NCI-H446 (cell line): ENCODE measurements around the gene ZNRF1.

Experiments
- DNase-seq, 2 experiments: peaks; one replicate each; lab custom pipeline; 2025; lab: John Stamatoyannopoulos, UW

ZNRF1 gene

GRCh38 chr16:75027520-75028300 is 28.9 kb downstream of the ZNRF1 start:
- DNase-seq = no peak

DNA sequence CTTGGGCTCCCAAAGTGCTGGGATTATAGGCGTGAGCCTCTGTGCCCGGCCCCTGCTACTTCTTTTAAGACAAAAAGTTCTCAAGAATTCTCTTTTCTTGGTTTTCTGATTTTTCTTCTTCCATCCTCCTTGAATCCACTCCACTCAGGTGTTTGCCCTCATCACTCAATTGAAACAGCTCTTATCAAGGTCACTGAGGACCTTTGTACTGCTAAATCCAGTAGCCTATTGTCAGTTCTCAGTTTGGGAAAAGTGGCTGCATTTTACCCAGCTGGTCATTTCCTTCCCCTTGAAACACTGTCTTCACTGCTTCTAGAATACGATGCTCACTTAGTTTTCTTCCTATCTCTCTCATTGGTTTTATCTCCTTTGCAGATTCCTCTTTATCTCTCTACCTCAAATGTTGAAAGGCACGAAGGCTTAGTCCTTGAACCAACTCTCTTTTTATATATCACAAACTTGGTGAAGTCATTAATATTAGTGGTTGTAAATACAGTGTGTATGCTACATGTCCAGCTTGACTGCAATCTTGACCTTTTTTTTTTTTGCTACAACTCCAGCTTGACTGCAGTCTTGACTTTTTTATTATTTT is 29.8 kb downstream of the ZNRF1 start:
- DNase-seq = no peak

GRCh38 chr16:75029854-75030253 is 31.0 kb downstream of the ZNRF1 start:
- DNase-seq = no peak

DNA sequence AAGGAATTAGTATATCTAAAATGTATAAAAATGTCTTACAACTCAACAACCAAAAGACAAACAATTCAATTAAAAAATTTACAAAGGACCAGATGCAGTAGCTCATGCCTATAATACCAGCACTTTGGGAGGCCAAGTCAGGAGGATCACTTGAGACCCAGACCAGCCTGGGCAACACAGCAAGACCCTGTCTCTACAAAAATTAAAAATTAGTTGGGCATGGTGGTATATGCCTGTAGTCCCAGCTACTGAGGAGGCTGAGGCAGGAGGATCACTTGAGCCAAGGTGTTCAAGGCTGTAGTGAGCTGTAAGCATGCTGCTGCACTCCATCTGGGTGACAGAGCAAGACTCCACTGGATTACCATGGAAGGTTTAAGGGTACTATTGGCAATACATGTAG is 33.8 kb downstream of the ZNRF1 start:
- DNase-seq = no peak

DNA sequence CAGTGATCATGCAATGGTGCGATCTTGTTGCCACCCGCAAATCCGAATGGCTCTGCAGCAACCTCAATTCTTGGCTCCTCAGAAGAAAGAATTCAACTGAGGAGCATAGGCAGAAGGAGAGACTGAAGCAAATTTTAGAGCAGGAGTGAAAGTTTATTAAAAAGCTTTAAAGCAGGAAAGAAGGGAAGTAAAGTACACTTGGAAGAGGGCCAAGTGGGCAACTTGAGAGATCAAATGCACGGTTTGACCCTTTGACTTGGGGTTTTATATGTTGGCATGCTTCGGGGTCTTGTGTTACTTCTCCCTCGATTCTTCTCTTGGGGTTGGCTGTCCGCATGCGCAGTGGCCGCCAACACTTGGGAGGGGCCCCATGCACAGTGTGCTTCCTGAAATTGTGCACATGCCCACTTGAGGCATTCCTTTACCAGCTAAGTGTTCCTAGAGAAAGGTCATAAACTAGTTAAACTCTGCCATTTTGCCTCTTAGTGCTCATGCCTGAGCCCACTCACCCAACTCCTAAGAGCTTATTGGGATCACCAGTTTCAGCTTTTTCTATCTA is 36.7 kb downstream of the ZNRF1 start:
- no peak for DNase-seq

- no peak for DNase-seq
Measured at GRCh38 chr16:75038036-75038858, 39.4 kb downstream of the ZNRF1 start.

GRCh38 chr16:75039941-75040340 is 41.1 kb downstream of the ZNRF1 start:
- DNase-seq = no peak

DNA sequence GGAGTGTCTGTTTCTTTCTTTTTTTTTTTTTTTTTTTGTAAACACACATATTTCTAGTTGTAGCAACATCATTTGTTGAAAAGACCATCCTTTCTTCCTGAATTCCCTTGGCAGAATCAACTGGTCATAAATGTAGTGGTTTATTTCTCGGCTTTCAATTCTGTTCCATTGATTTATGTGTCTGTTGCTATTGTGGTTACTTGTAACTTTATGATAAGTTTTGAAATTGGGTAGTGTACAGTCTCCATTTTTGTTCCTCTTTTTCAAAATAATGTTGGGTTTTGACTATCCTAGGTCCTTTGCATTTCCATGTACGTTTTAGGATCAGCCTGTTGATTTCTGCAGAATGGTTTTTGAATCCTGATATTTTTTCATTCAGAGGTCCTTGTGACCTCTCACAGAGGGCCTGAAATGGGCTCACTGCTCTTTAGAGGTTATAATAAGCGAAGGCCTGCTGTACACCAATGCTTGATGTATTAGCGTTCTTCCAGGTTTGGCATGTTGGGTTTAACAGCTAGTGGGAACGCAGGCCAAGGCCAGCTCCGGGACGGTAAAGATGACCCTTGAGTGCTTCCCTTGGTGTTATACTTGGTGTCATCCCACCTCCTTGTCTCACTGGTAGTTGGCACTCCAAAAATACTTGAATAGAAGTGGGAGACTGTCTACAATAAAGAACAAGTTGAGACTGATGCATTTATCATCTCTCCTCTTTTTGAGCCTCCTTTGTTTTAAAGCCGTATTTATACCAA is 43.8 kb downstream of the ZNRF1 start:
- no peak for DNase-seq

GRCh38 chr16:75043175-75043895 is 44.5 kb downstream of the ZNRF1 start:
- DNase-seq = peak in 1 of 2 experiments; percentile 10

DNA sequence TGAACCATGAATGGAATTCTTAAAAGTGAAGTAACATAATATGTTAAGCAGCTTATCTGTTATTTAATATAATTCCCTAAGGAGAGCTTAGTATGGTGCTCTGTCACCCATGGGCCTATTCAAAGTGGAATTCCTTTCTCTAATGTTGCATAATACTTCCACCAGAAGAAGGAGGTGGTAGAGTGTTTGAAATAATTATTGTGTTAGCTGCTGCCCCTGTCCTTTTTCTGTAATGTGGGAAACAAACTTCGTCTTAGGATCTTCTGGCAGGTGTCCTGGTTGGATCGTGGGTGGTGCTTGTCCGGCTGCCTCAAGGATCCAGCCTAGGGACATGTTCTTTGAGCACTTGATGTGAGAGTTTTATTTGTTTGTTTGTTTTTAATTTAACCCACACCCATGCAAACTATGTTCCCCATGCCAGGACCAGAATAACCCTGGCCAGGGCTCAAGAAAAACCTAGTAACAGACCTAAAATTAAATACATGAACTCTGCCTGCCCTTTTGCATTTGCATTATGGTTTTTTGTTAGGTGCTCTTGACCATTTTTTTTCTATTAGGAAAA is 46.1 kb downstream of the ZNRF1 start:
- no peak for DNase-seq

GRCh38 chr16:75045424-75045823 is 46.6 kb downstream of the ZNRF1 start:
- no peak for DNase-seq

- DNase-seq = no peak
Measured at GRCh38 chr16:75048054-75048453, 49.2 kb downstream of the ZNRF1 start.

- DNase-seq = no peak
Measured at GRCh38 chr16:75048530-75048929, 49.7 kb downstream of the ZNRF1 start.

- DNase-seq = no peak
Measured at GRCh38 chr16:75052481-75053202, 53.8 kb downstream of the ZNRF1 start.

DNA sequence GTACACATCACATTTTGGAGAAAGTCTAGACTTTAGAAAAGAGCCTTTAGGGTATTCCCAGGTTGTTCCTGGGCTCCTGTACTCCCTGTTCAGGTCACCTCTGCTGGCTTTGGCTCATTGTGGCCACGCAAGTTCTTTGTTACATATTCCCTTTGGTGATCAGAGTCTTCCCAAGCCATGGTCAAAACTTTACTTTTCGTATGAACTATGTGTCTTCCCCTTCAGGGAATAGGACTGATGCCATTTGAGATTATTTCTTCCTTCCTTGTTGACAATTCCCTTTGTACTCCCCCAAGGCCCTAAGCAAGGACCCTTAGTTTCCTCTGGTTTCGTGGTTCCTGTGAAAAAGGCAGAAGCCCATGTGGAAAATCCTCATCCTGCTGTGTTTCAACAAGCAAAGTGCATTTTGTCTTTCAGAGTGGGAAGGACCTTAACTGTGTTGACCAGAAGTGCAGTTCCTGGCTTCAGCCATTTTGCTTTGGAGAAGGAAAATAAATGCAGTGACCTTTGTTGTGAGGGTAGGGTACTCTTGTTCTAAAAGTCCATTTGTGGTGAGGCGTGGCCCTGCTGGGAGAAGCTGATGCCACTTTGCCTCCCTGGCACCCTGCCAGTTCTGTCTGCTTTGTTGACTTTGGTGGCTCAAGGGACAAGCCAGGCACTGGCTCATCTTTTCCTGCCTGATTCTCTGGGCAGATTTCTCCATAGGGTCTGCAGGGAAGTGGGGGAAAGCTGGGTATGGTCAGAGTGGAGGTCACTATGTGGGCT is 55.1 kb downstream of the ZNRF1 start:
- DNase-seq = no peak

GRCh38 chr16:75054556-75054947 is 55.7 kb downstream of the ZNRF1 start:
- no peak for DNase-seq

GRCh38 chr16:75058806-75059205 is 60.0 kb downstream of the ZNRF1 start:
- DNase-seq = peak in 1 of 2 experiments; percentile 36

- no peak for DNase-seq
Measured at GRCh38 chr16:75059411-75059810, 60.6 kb downstream of the ZNRF1 start.

- no peak for DNase-seq
Measured at GRCh38 chr16:75060723-75061122, 61.9 kb downstream of the ZNRF1 start.
